IMR-90 (cell line): ENCODE data around the gene NXPH3. TPM values are rescaled to one million over a fixed set of nuclear protein-coding genes. Genes with fewer than 3 reads are reported as not detected.

ENCODE experiments used
- ATAC-seq: fragments of 200-7000 bp; cut with Tn5 transposase; 2 replicates; pipeline ENCODE4 v1.9.1; 2020; ENCODE audit warnings: low read depth, mild to moderate bottlenecking, moderate library complexity
- BruUV-seq: library from RNA; stranded (reverse); fragments of 400-500 nt; replicated peaks from 2 replicates; lab custom pipeline; 2021; lab: Mats Ljungman, UMichigan
- CTCF ChIA-PET: fragments of 300-600 bp; formaldehyde crosslinking; extraction: SDS; loops from one replicate; lab custom pipeline; 2021; ENCODE audit warnings: antibody characterized with exemption; lab: Yijun Ruan, JAX
- POLR2A ChIA-PET: fragments of 300-600 bp; sonication (Branson Sonifier 250); formaldehyde crosslinking; loops from one replicate; lab custom pipeline; 2022; ENCODE audit warnings: antibody characterized with exemption; ENCODE audit not compliant: unreplicated experiment; lab: Charles Lee
- DNase-seq: peaks from one replicate; pipeline ENCODE4 v3.0.0; 2013
- H2AFZ ChIP-seq: replicated peaks from 2 replicates; pipeline ENCODE3; 2013; ENCODE audit warnings: low read length, mild to moderate bottlenecking; ENCODE audit not compliant: poor library complexity
- H2AK5ac ChIP-seq: 2 replicates; pipeline ENCODE4 v1.6.1; 2013; ENCODE audit warnings: low read depth, low read length, inconsistent platforms
- H2AK9ac ChIP-seq: replicated peaks from 2 replicates; pipeline ENCODE3; 2013; ENCODE audit warnings: mild to moderate bottlenecking, low read depth, low read length, moderate library complexity; ENCODE audit not compliant: poor library complexity
- H2BK120ac ChIP-seq: 2 replicates; pipeline ENCODE4 v1.6.1; 2013; ENCODE audit warnings: low read depth, low read length, inconsistent platforms
- H2BK15ac ChIP-seq: 3 replicates; pipeline ENCODE4 v1.6.1; 2013; ENCODE audit warnings: low read depth, low read length, inconsistent platforms
- H2BK20ac ChIP-seq: 2 replicates; pipeline ENCODE4 v1.6.1; 2013; ENCODE audit warnings: low read depth, mild to moderate bottlenecking, inconsistent platforms, low read length, moderate library complexity
- H2BK5ac ChIP-seq: 2 replicates; pipeline ENCODE4 v1.6.1; 2013; ENCODE audit warnings: mild to moderate bottlenecking, low read depth, low read length, inconsistent platforms; ENCODE audit not compliant: poor library complexity, severe bottlenecking
- H3K14ac ChIP-seq: replicated peaks from 2 replicates; pipeline ENCODE4 v1.6.1; 2013; ENCODE audit warnings: low read depth, low read length, inconsistent platforms
- H3K18ac ChIP-seq: 2 replicates; pipeline ENCODE4 v1.6.1; 2013; ENCODE audit warnings: low read depth, low read length, control low read depth
- H3K23ac ChIP-seq: 2 replicates; pipeline ENCODE4 v1.6.1; 2013; ENCODE audit warnings: low read depth, low read length, inconsistent platforms
- H3K27ac ChIP-seq: 2 replicates; pipeline ENCODE4 v1.5.1; 2013; ENCODE audit warnings: mild to moderate bottlenecking, control low read depth, low read length; ENCODE audit not compliant: insufficient read depth
- H3K27me3 ChIP-seq: 2 replicates; pipeline ENCODE4 v1.6.1; 2013; ENCODE audit warnings: low read length; ENCODE audit not compliant: control insufficient read depth, insufficient read depth
- H3K36me3 ChIP-seq: 2 replicates; pipeline ENCODE4 v1.6.1; 2013; ENCODE audit warnings: low read length, mixed read lengths; ENCODE audit not compliant: control insufficient read depth, insufficient read depth
- H3K4ac ChIP-seq: 2 replicates; pipeline ENCODE4 v1.6.1; 2013; ENCODE audit warnings: low read depth, low read length, inconsistent platforms
- H3K4me1 ChIP-seq: 2 replicates; pipeline ENCODE4 v1.6.1; 2013; ENCODE audit warnings: low read length, mixed read lengths; ENCODE audit not compliant: control insufficient read depth, insufficient read depth
- H3K4me2 ChIP-seq: 2 replicates; pipeline ENCODE4 v1.6.1; 2013; ENCODE audit warnings: low read depth, mild to moderate bottlenecking, control low read depth, low read length, moderate library complexity
- H3K4me3 ChIP-seq: 2 replicates; pipeline ENCODE4 v1.5.1; 2013; ENCODE audit warnings: low read depth, mild to moderate bottlenecking, control low read depth, low read length, moderate library complexity; ENCODE audit not compliant: insufficient read depth
- H3K56ac ChIP-seq: 2 replicates; pipeline ENCODE4 v1.6.1; 2013; ENCODE audit warnings: low read length, inconsistent platforms; ENCODE audit not compliant: insufficient read depth; ENCODE audit errors: extremely low read depth
- H3K79me1 ChIP-seq, 2 experiments: 2 replicates each; pipeline ENCODE4 v1.6.1; 2013; ENCODE audit warnings: low read length in 2 of 2, inconsistent platforms in 1 of 2, low read depth in 1 of 2
- H3K9ac ChIP-seq: 2 replicates; pipeline ENCODE4 v1.6.1; 2013; ENCODE audit warnings: low read depth, low read length, control low read depth
- H3K9me1 ChIP-seq: 2 replicates; pipeline ENCODE4 v1.6.1; 2013; ENCODE audit warnings: low read length, inconsistent platforms; ENCODE audit not compliant: insufficient read depth
- H3K9me3 ChIP-seq: 2 replicates; pipeline ENCODE4 v1.6.1; 2013; ENCODE audit warnings: low read length; ENCODE audit not compliant: control insufficient read depth, insufficient read depth
- H4K20me1 ChIP-seq: 2 replicates; pipeline ENCODE4 v1.6.1; 2013; ENCODE audit warnings: low read length, inconsistent platforms; ENCODE audit not compliant: insufficient read depth
- H4K5ac ChIP-seq: 2 replicates; pipeline ENCODE4 v1.6.1; 2013; ENCODE audit warnings: mild to moderate bottlenecking, low read depth, low read length, control low read depth
- H4K8ac ChIP-seq, 2 experiments: 2 replicates each; pipeline ENCODE4 v1.6.1; 2013; ENCODE audit warnings: low read depth in 2 of 2, low read length in 2 of 2, control low read depth in 1 of 2, inconsistent platforms in 1 of 2
- H4K91ac ChIP-seq: 2 replicates; pipeline ENCODE4 v1.6.1; 2013; ENCODE audit warnings: low read depth, low read length, inconsistent platforms; ENCODE audit not compliant: insufficient read depth
- BHLHE40 ChIP-seq: fragments of 150-350 bp; IDR thresholded peaks from 2 replicates; pipeline ENCODE4 v1.6.1; 2016; ENCODE audit warnings: mild to moderate bottlenecking, low read depth, low read length
- CHD1 ChIP-seq: IDR thresholded peaks from 2 replicates; pipeline ENCODE4 v1.6.1; 2012; ENCODE audit warnings: low read depth, low read length, improper control_type of control experiment
- MAFK ChIP-seq: IDR thresholded peaks from 2 replicates; pipeline ENCODE4 v1.6.1; 2012; ENCODE audit warnings: low read depth, low read length, improper control_type of control experiment
- MAZ ChIP-seq: IDR thresholded peaks from 2 replicates; pipeline ENCODE4 v1.6.1; 2012; ENCODE audit warnings: low read depth, mild to moderate bottlenecking, low read length, improper control_type of control experiment, moderate library complexity, borderline replicate concordance
- NFE2L2 ChIP-seq: fragments of 150-350 bp; IDR thresholded peaks from 2 replicates; pipeline ENCODE4 v1.6.1; 2016; ENCODE audit warnings: low read depth, mild to moderate bottlenecking, low read length
- POLR2A ChIP-seq: IDR thresholded peaks from 2 replicates; pipeline ENCODE4 v1.6.1; 2012; ENCODE audit warnings: mild to moderate bottlenecking, low read depth, low read length
- RAD21 ChIP-seq: IDR thresholded peaks from 2 replicates; pipeline ENCODE4 v1.6.1; 2012; ENCODE audit warnings: low read length, improper control_type of control experiment
- RFX5 ChIP-seq: IDR thresholded peaks from 2 replicates; pipeline ENCODE4 v1.8.0; 2012; ENCODE audit warnings: low read depth, mild to moderate bottlenecking, low read length, moderate library complexity
- SMC3 ChIP-seq: fragments of 150-350 bp; IDR thresholded peaks from 2 replicates; pipeline ENCODE4 v1.6.1; 2016; ENCODE audit warnings: low read depth, mild to moderate bottlenecking, antibody characterized with exemption, low read length, moderate library complexity
- WGBS, 2 experiments: methylation state at CpG; one replicate each; pipeline versions ENCODE4 v1.1.5 to v1.1.7; 2013; ENCODE audit warnings: missing lambda C conversion rate in 2 of 2; ENCODE audit not compliant: insufficient read length in 1 of 2; ENCODE audit errors: extremely low coverage in 2 of 2; 5-methylcytosine and 5-hydroxymethylcytosine counted together
- dilution Hi-C: fragments of 300-500 bp; cut with HindIII; formaldehyde crosslinking; loops from one replicate; pipeline ENCODE4 v1.14.3; 2018; ENCODE audit warnings: low sequenced_read_pairs; ENCODE audit not compliant: unreplicated experiment
- in situ Hi-C: fragments of 300-500 bp; cut with MboI; formaldehyde crosslinking; loops from 3 replicates; pipeline ENCODE4 v1.14.3; 2019; ENCODE audit warnings: low sequenced_read_pairs, inconsistent platforms, mixed read lengths
- intact Hi-C: fragments of 100-400 bp; cut with micrococcal nuclease; formaldehyde crosslinking; loops from 2 replicates; pipeline ENCODE4 v1.10.0; 2022
- polyA plus RNA-seq, 3 experiments: library from polyadenylated mRNA; depleted of rRNA; stranded (reverse); fragments of >200 nt; gene quantifications; 2 replicates each; pipeline ENCODE4 v1.2.3, GENCODE V29; 2012; ENCODE audit warnings: low replicate concordance in 1 of 3
- total RNA-seq: library from RNA; depleted of rRNA; stranded (reverse); fragments of >200 nt; gene quantifications from 2 replicates; pipeline ENCODE4 v1.2.3, GENCODE V29; 2012
- TF ChIP-seq, protein P1 (sequence below): fragments of 150-350 bp; IDR thresholded peaks from 2 replicates; pipeline ENCODE4 v1.6.1; 2017; ENCODE audit warnings: mild to moderate bottlenecking, antibody characterized with exemption, low read length, low read depth
- TF ChIP-seq, protein P2 (sequence below): fragments of 150-350 bp; IDR thresholded peaks from 2 replicates; pipeline ENCODE4 v1.6.1; 2016; ENCODE audit warnings: low read depth, mild to moderate bottlenecking, low read length, moderate library complexity, borderline replicate concordance
- TF ChIP-seq, protein P3 (sequence below): conservative IDR thresholded peaks from 2 replicates; pipeline ENCODE4 v1.5.1; 2012; ENCODE audit warnings: mild to moderate bottlenecking, low read depth, low read length, improper control_type of control experiment

NXPH3 gene
- total and polyA plus RNA-seq, 2 of the 4 experiments (the other 2 are of a cell fraction) = 0.18 to 0.31 TPM

DNA sequence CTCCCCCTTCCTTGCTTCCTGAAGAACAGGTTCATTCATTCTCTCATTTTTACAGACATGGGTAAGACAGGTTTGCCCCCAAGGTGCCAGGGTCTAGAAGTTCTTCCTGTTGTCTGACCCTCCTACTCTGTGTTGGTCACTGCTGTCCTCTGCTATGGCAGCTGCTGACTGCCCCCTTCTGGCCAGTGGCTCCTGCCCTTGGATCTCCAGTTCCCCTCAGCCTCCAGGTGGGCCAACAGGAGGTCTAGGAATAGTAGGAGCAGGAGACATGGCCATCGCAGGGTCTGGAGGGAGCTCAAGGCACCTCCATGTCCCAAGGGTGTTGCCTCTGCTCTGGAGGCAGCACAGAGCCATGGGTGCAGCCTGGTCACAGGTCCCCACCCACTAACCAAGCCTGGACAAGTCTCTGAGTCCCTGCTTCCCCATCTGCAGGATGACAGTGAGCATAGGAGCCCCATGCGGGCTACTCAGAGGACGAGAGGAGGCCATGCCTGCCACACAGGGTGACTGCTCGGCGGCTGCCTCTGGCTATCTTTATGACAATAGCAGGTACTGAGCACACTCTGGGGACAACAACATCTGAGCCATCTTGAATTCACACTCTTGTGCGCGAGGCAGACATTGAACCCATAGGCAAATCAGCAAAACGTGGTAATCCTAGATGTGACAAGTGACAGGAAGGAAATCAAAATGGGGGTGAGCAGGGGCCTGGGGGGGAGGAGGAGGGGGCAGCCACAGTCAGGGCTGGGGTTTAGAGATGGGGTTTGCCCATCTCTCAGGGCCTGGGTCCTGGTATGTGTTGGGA lies 27.0 kb upstream of the NXPH3 start:
- no peak overlapping the region for H3K4me2 ChIP-seq
- H3K36me3 ChIP-seq = no peaks in the 10 kb centered on the region
- no peak overlapping the region for H3K4ac ChIP-seq
- no peaks in the 10 kb centered on the region for H3K79me1 ChIP-seq
- intact Hi-C loops = loop anchor here (1.0 kb wide), 1 partner anchor 113 kb away; no protein-coding TSS in a partner anchor
- no peaks in the 10 kb centered on the region for H3K4me1 ChIP-seq
- no peaks in the 10 kb centered on the region for H3K9me1 ChIP-seq
- no peak overlapping the region for H2BK15ac ChIP-seq
- no peak overlapping the region for H3K18ac ChIP-seq
- no peak overlapping the region for H3K14ac ChIP-seq
- H2AFZ ChIP-seq = no peak overlapping the region
- H4K5ac ChIP-seq = no peak overlapping the region
- H4K91ac ChIP-seq = no peak overlapping the region
- CTCF ChIA-PET = interaction anchor here (0.6 kb wide), 1 partner anchor 665 kb away, joined by 3 read pairs; no protein-coding TSS in a partner anchor
- peak; percentile 79 for ATAC-seq
- no peak overlapping the region for H3K23ac ChIP-seq
- TF ChIP-seq CHD1 (no peak), RAD21 (peak; percentile 78), SMC3 (peak; percentile 75), POLR2A (no peak), BHLHE40 (no peak), MAFK (no peak), RFX5 (no peak), NFE2L2 (no peak), MAZ (no peak)
- TF ChIP-seq, protein P1, sequence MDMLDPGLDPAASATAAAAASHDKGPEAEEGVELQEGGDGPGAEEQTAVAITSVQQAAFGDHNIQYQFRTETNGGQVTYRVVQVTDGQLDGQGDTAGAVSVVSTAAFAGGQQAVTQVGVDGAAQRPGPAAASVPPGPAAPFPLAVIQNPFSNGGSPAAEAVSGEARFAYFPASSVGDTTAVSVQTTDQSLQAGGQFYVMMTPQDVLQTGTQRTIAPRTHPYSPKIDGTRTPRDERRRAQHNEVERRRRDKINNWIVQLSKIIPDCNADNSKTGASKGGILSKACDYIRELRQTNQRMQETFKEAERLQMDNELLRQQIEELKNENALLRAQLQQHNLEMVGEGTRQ = no peak
- TF ChIP-seq, protein P2, sequence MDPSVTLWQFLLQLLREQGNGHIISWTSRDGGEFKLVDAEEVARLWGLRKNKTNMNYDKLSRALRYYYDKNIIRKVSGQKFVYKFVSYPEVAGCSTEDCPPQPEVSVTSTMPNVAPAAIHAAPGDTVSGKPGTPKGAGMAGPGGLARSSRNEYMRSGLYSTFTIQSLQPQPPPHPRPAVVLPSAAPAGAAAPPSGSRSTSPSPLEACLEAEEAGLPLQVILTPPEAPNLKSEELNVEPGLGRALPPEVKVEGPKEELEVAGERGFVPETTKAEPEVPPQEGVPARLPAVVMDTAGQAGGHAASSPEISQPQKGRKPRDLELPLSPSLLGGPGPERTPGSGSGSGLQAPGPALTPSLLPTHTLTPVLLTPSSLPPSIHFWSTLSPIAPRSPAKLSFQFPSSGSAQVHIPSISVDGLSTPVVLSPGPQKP = no peak
- TF ChIP-seq, protein P3, sequence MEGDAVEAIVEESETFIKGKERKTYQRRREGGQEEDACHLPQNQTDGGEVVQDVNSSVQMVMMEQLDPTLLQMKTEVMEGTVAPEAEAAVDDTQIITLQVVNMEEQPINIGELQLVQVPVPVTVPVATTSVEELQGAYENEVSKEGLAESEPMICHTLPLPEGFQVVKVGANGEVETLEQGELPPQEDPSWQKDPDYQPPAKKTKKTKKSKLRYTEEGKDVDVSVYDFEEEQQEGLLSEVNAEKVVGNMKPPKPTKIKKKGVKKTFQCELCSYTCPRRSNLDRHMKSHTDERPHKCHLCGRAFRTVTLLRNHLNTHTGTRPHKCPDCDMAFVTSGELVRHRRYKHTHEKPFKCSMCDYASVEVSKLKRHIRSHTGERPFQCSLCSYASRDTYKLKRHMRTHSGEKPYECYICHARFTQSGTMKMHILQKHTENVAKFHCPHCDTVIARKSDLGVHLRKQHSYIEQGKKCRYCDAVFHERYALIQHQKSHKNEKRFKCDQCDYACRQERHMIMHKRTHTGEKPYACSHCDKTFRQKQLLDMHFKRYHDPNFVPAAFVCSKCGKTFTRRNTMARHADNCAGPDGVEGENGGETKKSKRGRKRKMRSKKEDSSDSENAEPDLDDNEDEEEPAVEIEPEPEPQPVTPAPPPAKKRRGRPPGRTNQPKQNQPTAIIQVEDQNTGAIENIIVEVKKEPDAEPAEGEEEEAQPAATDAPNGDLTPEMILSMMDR = peak; percentile 63
- dilution Hi-C loops = no loop called here
- H3K9me3 ChIP-seq = peaks cover 4% of the 10 kb centered on the region
- no peak overlapping the region for H2AK5ac ChIP-seq
- no peak overlapping the region for H2BK20ac ChIP-seq
- H3K9ac ChIP-seq = no peak overlapping the region
- H2BK120ac ChIP-seq = no peak overlapping the region
- H3K27me3 ChIP-seq = peaks cover 57% of the 10 kb centered on the region
- DNase-seq = peak; percentile 30
- POLR2A ChIA-PET = no interaction called here
- no peak overlapping the region for H3K27ac ChIP-seq
- no TSS peak for BruUV-seq
- no peak overlapping the region for H2AK9ac ChIP-seq
- in situ Hi-C loops = loop anchor here (10.0 kb wide), 1 partner anchor 234 kb away; no protein-coding TSS in a partner anchor
- no peak overlapping the region for H3K56ac ChIP-seq
- H4K20me1 ChIP-seq = no peaks in the 10 kb centered on the region
- 100% methylated on average over 1 of the region's 8 CpGs; no CpG with 5 or more reads in 1 of the 2 experiments for WGBS, 2 experiments
- no peak overlapping the region for H4K8ac ChIP-seq
- no peak overlapping the region for H2BK5ac ChIP-seq
- H3K4me3 ChIP-seq = no peak overlapping the region
